H1 (cell line): ENCODE measurements around the gene BRIP1. TPM values are rescaled to one million over a fixed set of nuclear protein-coding genes. Genes with fewer than 3 reads are reported as not detected.

ENCODE experiments used
- CBX5 ChIP-seq: fragments of 300-800, 300-1000 bp; sonication (generic); IDR thresholded peaks from 2 replicates; pipeline ENCODE4 v1.7.1; 2016; ENCODE audit warnings: antibody characterized with exemption, low read length, low read depth
- JUND ChIP-seq: IDR thresholded peaks from 2 replicates; pipeline ENCODE4 v1.6.1; 2011; ENCODE audit warnings: mild to moderate bottlenecking, improper control_type of control experiment, low read length
- polyA plus RNA-seq, 7 experiments: library from polyadenylated mRNA; depleted of rRNA in 3 of 7; stranded (reverse) in 5 of 7; unstranded in 2 of 7; fragments of >200 nt in 5 of 7; fragments of 200-250 nt in 2 of 7; gene quantifications; 1 replicate in 5 of 7; 2 replicates in 1 of 7; 4 replicates in 1 of 7; pipeline versions ENCODE4 v1.2.1 to v1.2.3, GENCODE V29; 2011 to 2013; ENCODE audit warnings: missing spikeins in 2 of 7, mixed read lengths in 2 of 7
- total RNA-seq: library from RNA; stranded (reverse); fragmentation: NEBNext Ultra II Directional; extraction: Animal tissue kit (Norgen Biotek cat#: 25700); gene quantifications from 2 replicates; pipeline ENCODE4 v1.2.1, GENCODE V29; 2021

Gene BRIP1
- total and polyA plus RNA-seq, 2 of the 8 experiments (the other 6 are each of a cell fraction or from before 2014, with no cell fraction given), result 5.8 to 19.2 TPM

GRCh38 chr17:61672140-61672539 lies 191.2 kb downstream of the BRIP1 start (continued):
- no peak for TF ChIP-seq JUND
- no peak for TF ChIP-seq CBX5
- TF ChIP-seq, all 59 proteins: peak for 0
